ENCODE data around the gene OR4K1.

The OR4K1 gene

DNA sequence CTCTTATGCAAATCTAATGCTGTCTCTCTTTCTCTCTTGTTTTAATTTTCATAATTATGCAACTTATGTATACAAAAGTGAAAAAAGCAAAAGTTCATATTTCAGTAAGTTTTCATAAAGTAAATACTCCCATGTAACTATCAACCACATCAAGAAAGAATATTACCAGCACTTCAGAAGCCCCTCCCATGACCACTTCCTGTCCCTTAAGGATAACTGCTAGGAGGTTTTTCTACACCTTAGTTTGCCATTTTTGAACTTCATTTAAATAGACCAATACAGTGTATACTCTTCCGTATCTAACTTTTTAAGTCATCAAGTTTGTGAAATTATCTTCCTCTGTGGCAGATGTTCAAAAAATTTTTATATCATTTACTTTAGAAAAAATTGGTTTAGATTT lies 44.1 kb downstream of the OR4K1 start:
- no peak for TF ChIP-seq POLR2A (IDR thresholded peaks at IDR 0.05; ENCODE audit: low read depth, low read length)
- FAIRE-seq (no peak), DNase-seq (ENCODE audit: insufficient read length, low spot score) (no peak)

DNA sequence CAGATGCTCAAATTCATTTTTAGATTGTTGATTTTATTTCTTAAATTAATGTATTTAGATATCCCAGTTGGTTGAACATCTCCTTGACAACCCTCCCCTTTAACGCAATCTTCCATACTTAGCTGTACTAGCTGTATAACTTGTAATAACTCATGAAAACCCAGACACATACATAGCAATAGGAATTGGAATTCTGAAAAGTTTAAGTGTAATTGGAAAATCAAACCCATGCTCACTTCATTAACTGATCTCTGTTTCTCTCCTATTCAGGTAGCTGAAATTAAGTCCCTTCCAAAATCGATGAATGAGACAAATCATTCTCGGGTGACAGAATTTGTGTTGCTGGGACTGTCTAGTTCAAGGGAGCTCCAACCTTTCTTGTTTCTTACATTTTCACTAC lies 44.6 kb downstream of the OR4K1 start, which contains the start of gene OR4K15:
Gene OR4K15, plus strand, starts transcription at position 301 of the 400 bp plus-strand sequence. Its CDS starts 0 bp downstream, at position 301.
- FAIRE-seq, result no peak
- DNase-seq (ENCODE audit: insufficient read length, low spot score), result no peak
- no peak for TF ChIP-seq POLR2A (IDR thresholded peaks at IDR 0.05; ENCODE audit: low read depth, low read length)
